Measurements from ENCODE around the gene KRTAP3-2. TPM values are rescaled to one million over a fixed set of nuclear protein-coding genes. Genes with fewer than 3 reads are reported as not detected.
A peak's percentile ranks its signal among the peaks of the same experiment; 100 is the strongest.

The KRTAP3-2 gene
- total RNA-seq, 2 donors from 2014 or later = not detected

GRCh38 chr17:40962059-40962561, 37.6 kb downstream of the KRTAP3-2 start:
- Histone ChIP-seq H3K4me1 (ENCODE audit: control insufficient read depth, insufficient read depth, low read length) (no peaks in the 10 kb centered on the region), H3K4me3 (ENCODE audit: low read length) (no peak overlapping the region), H3K27ac (ENCODE audit: low read depth, low read length) (no peak overlapping the region), H3K27me3 (ENCODE audit: control insufficient read depth, insufficient read depth, low read length, poor library complexity, severe bottlenecking) (no peaks in the 10 kb centered on the region), H3K9ac (ENCODE audit: extremely low read depth, low read length, poor library complexity, severe bottlenecking) (no peak overlapping the region), H3K36me3 (ENCODE audit: control insufficient read depth, insufficient read depth, low read length) (no peaks in the 10 kb centered on the region), H3K9me3 (ENCODE audit: control insufficient read depth, low read length) (no peaks in the 10 kb centered on the region)
- 96 to 97% methylated on average over 4 of the region's 4 CpGs for WGBS, 2 experiments (ENCODE audit: insufficient coverage in 1 of 2, insufficient read length in 1 of 2)
- Mint-ChIP-seq H3K27me3 (ENCODE audit: insufficient read depth) (peaks cover 3% of the 10 kb centered on the region), H3K36me3 (ENCODE audit: low read depth) (no peaks in the 10 kb centered on the region), H3K4me1 (peaks cover 20% of the 10 kb centered on the region), H3K27ac (no peak overlapping the region), H3K9me3 (peaks cover 1% of the 10 kb centered on the region), H3K4me3 (no peak overlapping the region)
- no peak for DNase-seq
- TF ChIP-seq CTCF (conservative IDR thresholded peaks at IDR 0.05) = no peak

- Mint-ChIP-seq H3K4me3 (no peak overlapping the region), H3K36me3 (ENCODE audit: low read depth) (no peaks in the 10 kb centered on the region), H3K9me3 (peaks cover 1% of the 10 kb centered on the region), H3K4me1 (peaks cover 25% of the 10 kb centered on the region), H3K27me3 (ENCODE audit: insufficient read depth) (peaks cover 3% of the 10 kb centered on the region), H3K27ac (no peak overlapping the region)
- DNase-seq = no peak
- H3K36me3 ChIP-seq (ENCODE audit: control insufficient read depth, insufficient read depth, low read length) = no peaks in the 10 kb centered on the region
- peaks cover 2% of the 10 kb centered on the region for H3K27me3 ChIP-seq (ENCODE audit: control insufficient read depth, insufficient read depth, low read length, poor library complexity, severe bottlenecking)
- TF ChIP-seq CTCF (conservative IDR thresholded peaks at IDR 0.05) = no peak
- no peaks in the 10 kb centered on the region for H3K9me3 ChIP-seq (ENCODE audit: control insufficient read depth, low read length)
- no peaks in the 10 kb centered on the region for H3K4me1 ChIP-seq (ENCODE audit: control insufficient read depth, insufficient read depth, low read length)
- H3K9ac ChIP-seq (ENCODE audit: extremely low read depth, low read length, poor library complexity, severe bottlenecking) = no peak overlapping the region
- H3K4me3 ChIP-seq (ENCODE audit: low read length) = no peak overlapping the region
- 83% methylated on average over 1 of the region's 1 CpG; no CpG with 5 or more reads in 1 of the 2 experiments for WGBS, 2 experiments (ENCODE audit: insufficient coverage in 1 of 2, insufficient read length in 1 of 2)
- no peak overlapping the region for H3K27ac ChIP-seq (ENCODE audit: low read depth, low read length)
These were observed 38.1 kb downstream of the KRTAP3-2 start for GRCh38 chr17:40961591-40961990.

- no peaks in the 10 kb centered on the region for H3K4me1 ChIP-seq (ENCODE audit: control insufficient read depth, insufficient read depth, low read length)
- no peaks in the 10 kb centered on the region for H3K36me3 ChIP-seq (ENCODE audit: control insufficient read depth, insufficient read depth, low read length)
- H3K27ac Mint-ChIP-seq = no peak overlapping the region
- no peaks in the 10 kb centered on the region for H3K9me3 Mint-ChIP-seq
- TF ChIP-seq CTCF (conservative IDR thresholded peaks at IDR 0.05) = no peak
- WGBS, 2 experiments (ENCODE audit: insufficient coverage in 1 of 2, insufficient read length in 1 of 2) = 91 to 92% methylated on average over 10 of the region's 10 CpGs
- H3K4me3 Mint-ChIP-seq = no peak overlapping the region
- H3K27me3 Mint-ChIP-seq (ENCODE audit: insufficient read depth) = peaks cover 2% of the 10 kb centered on the region
- peak; percentile 60 for DNase-seq
- H3K4me3 ChIP-seq (ENCODE audit: low read length) = no peak overlapping the region
- H3K9me3 ChIP-seq (ENCODE audit: control insufficient read depth, low read length) = no peaks in the 10 kb centered on the region
- peaks cover 25% of the 10 kb centered on the region for H3K4me1 Mint-ChIP-seq
- H3K36me3 Mint-ChIP-seq (ENCODE audit: low read depth) = no peaks in the 10 kb centered on the region
- H3K27me3 ChIP-seq (ENCODE audit: control insufficient read depth, insufficient read depth, low read length, poor library complexity, severe bottlenecking) = peaks cover 13% of the 10 kb centered on the region
- H3K9ac ChIP-seq (ENCODE audit: extremely low read depth, low read length, poor library complexity, severe bottlenecking) = no peak overlapping the region
- H3K27ac ChIP-seq (ENCODE audit: low read depth, low read length) = no peak overlapping the region
These were observed 39.6 kb downstream of the KRTAP3-2 start for GRCh38 chr17:40960144-40960543.

All from endodermal cell (in vitro differentiated cells).